CD4-positive, CD25-positive, alpha-beta regulatory T cell (primary cell): Measurements from ENCODE around the gene ZNF880. TPM values are rescaled to one million over a fixed set of nuclear protein-coding genes. Genes with fewer than 3 reads are reported as not detected.

Source experiments
- ATAC-seq, 2 donors: fragments of 150-1000 bp; cut with Tn5 transposase; one replicate each; pipeline ENCODE4 v1.10.0; 2021; ENCODE audit warnings: low read depth in 2 of 2, moderate number of reproducible peaks in 2 of 2, moderate library complexity in 1 of 2
- DNase-seq, 3 donors: peaks; one replicate each; pipeline versions ENCODE4 v3.0.0 to v3.0.0-alpha.2; 2012 to 2022; ENCODE audit warnings: mixed read lengths in 1 of 3
- H3K27ac ChIP-seq: one replicate; pipeline ENCODE4 v1.7.0; 2013; ENCODE audit warnings: mild to moderate bottlenecking, low read length; ENCODE audit not compliant: insufficient read depth, poor library complexity, severe bottlenecking
- H3K27me3 ChIP-seq: one replicate; pipeline ENCODE4 v1.7.0; 2013; ENCODE audit warnings: low read length; ENCODE audit not compliant: control insufficient read depth, insufficient read depth
- H3K36me3 ChIP-seq: one replicate; pipeline ENCODE4 v1.7.0; 2013; ENCODE audit warnings: mild to moderate bottlenecking, low read length, moderate library complexity; ENCODE audit not compliant: control insufficient read depth, insufficient read depth
- H3K4me1 ChIP-seq: 2 replicates; pipeline ENCODE4 v1.7.0; 2013; ENCODE audit warnings: mild to moderate bottlenecking, low read length; ENCODE audit not compliant: insufficient read depth, control insufficient read depth, poor library complexity, severe bottlenecking
- H3K4me3 ChIP-seq: one replicate; pipeline ENCODE4 v1.7.0; 2013; ENCODE audit warnings: low read depth, mild to moderate bottlenecking, low read length, moderate library complexity
- H3K9me3 ChIP-seq, 2 experiments: 1 replicate in 1 of 2; 2 replicates in 1 of 2; pipeline ENCODE4 v1.7.0; 2013; ENCODE audit warnings: low read length in 2 of 2, mild to moderate bottlenecking in 1 of 2, moderate library complexity in 1 of 2; ENCODE audit not compliant: control insufficient read depth in 2 of 2
- H3K27ac Mint-ChIP-seq, 3 donors: one replicate each; pipeline ENCODE4 v1.8.0; 2020 to 2022; ENCODE audit warnings: mild to moderate bottlenecking in 3 of 3, mixed read lengths in 3 of 3, moderate library complexity in 2 of 3
- H3K27me3 Mint-ChIP-seq: one replicate; pipeline ENCODE4 v1.8.0; 2022; ENCODE audit warnings: mild to moderate bottlenecking, mixed read lengths
- H3K36me3 Mint-ChIP-seq: one replicate; pipeline ENCODE4 v1.8.0; 2020; ENCODE audit warnings: mixed read lengths
- H3K4me1 Mint-ChIP-seq, 4 donors: one replicate each; pipeline ENCODE4 v1.8.0; 2020 to 2022; ENCODE audit warnings: mixed read lengths in 4 of 4, mild to moderate bottlenecking in 1 of 4
- H3K4me3 Mint-ChIP-seq, 4 donors: one replicate each; pipeline ENCODE4 v1.8.0; 2020 to 2022; ENCODE audit warnings: mild to moderate bottlenecking in 4 of 4, mixed read lengths in 4 of 4, moderate library complexity in 3 of 4
- H3K9me3 Mint-ChIP-seq, 7 donors: one replicate each; pipeline ENCODE4 v1.8.0; 2020 to 2022; ENCODE audit warnings: mixed read lengths in 7 of 7, mild to moderate bottlenecking in 3 of 7, moderate library complexity in 2 of 7
- polyA plus RNA-seq, 4 donors: library from polyadenylated mRNA; unstranded; fragments of 300-500 nt; fragmentation: Illumina TruSeq; gene quantifications; one replicate each; pipeline ENCODE4 v1.2.3, GENCODE V29; 2021
- total RNA-seq: library from RNA; stranded (reverse); gene quantifications from one replicate; pipeline ENCODE4 v1.2.3, GENCODE V29; 2022

ZNF880 gene
- total and polyA plus RNA-seq, 5 donors from 2014 or later, result 17.9 to 34.3 (median 27.5) TPM

- Mint-ChIP-seq H3K9me3 (peaks cover 0 to 18% (median 2%) of the 10 kb centered on the region in 7 donors), H3K36me3 (peaks cover 4% of the 10 kb centered on the region), H3K27ac (no peak overlapping the region), H3K4me1 (peaks cover 0 to 4% (median 2%) of the 10 kb centered on the region in 4 donors), H3K4me3 (no peak overlapping the region), H3K27me3 (no peaks in the 10 kb centered on the region)
- Histone ChIP-seq H3K27ac (no peak overlapping the region), H3K4me3 (no peak overlapping the region), H3K27me3 (no peaks in the 10 kb centered on the region), H3K4me1 (no peaks in the 10 kb centered on the region), H3K36me3 (no peaks in the 10 kb centered on the region), H3K9me3 (peaks cover 2 to 8% of the 10 kb centered on the region in 2 experiments)
- peak; percentile 4 to 58 (median 40) for DNase-seq
- peak; percentile 34 to 62 for ATAC-seq
These were observed 26.2 kb upstream of the ZNF880 start for GRCh38 chr19:52343548-52343947.

DNA sequence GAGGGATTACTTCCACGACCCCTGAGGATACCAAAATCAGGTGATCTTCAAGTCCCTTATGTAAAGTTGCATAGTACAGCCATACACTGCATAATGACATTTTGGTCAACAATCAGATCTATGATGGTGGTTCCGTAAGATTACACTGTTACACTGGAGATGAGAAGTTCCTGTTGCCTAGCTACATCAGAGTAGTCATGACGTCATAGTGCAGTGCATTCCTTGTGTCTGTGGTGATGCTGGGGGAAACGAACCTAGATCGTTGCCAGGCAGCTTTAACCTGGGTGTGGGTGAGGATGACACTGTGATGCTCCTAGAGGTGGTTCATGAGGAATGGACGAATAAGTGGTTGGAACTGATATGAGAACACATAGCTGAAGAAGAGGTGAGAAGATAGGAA lies 24.6 kb upstream of the ZNF880 start:
- Histone ChIP-seq H3K27me3 (no peaks in the 10 kb centered on the region), H3K4me1 (no peaks in the 10 kb centered on the region), H3K4me3 (no peak overlapping the region), H3K27ac (no peak overlapping the region), H3K36me3 (no peaks in the 10 kb centered on the region), H3K9me3 (peaks cover 5 to 13% of the 10 kb centered on the region in 2 experiments)
- ATAC-seq (no peak), DNase-seq (no peak)
- H3K27ac Mint-ChIP-seq, result no peak overlapping the region
- H3K4me3 Mint-ChIP-seq, result no peak overlapping the region
- H3K36me3 Mint-ChIP-seq, result peaks cover 7% of the 10 kb centered on the region
- H3K27me3 Mint-ChIP-seq, result no peaks in the 10 kb centered on the region
- H3K4me1 Mint-ChIP-seq, result peaks cover 0 to 4% (median 2%) of the 10 kb centered on the region in 4 donors
- peaks cover 0 to 18% (median 5%) of the 10 kb centered on the region in 7 donors for H3K9me3 Mint-ChIP-seq

DNA sequence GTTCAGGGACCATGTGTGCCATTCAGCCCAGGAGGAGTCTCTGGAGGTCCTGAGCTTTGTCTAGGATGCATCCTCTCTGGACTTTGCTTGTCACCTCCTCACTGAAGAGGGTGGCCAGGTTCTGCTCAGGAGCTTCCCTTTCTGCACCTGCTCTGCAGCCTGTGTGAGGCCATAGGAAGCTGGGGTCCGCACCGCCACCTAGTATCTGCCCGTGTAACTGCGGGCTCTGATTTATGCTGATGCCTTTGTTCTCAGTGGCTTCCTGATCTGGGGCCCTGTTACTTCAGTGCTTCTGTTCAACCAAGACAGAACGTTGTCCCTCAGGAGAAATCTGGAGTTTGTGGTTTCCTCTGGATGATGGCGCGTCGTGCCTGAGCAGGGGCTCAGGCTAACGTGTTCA lies 18.2 kb upstream of the ZNF880 start:
- H3K27ac Mint-ChIP-seq, result no peak overlapping the region
- H3K27me3 Mint-ChIP-seq, result no peaks in the 10 kb centered on the region
- peaks cover 0 to 43% (median 21%) of the 10 kb centered on the region in 7 donors for H3K9me3 Mint-ChIP-seq
- no peak for DNase-seq
- no peak overlapping the region for H3K27ac ChIP-seq
- no peaks in the 10 kb centered on the region for H3K4me1 Mint-ChIP-seq
- H3K36me3 ChIP-seq, result peaks cover 14% of the 10 kb centered on the region
- H3K4me3 ChIP-seq, result no peak overlapping the region
- H3K9me3 ChIP-seq, result peaks cover 23 to 42% of the 10 kb centered on the region in 2 experiments
- H3K36me3 Mint-ChIP-seq, result peaks cover 49% of the 10 kb centered on the region
- no peak for ATAC-seq
- no peaks in the 10 kb centered on the region for H3K4me1 ChIP-seq
- H3K4me3 Mint-ChIP-seq, result no peak overlapping the region
- no peaks in the 10 kb centered on the region for H3K27me3 ChIP-seq

- peaks cover 4% of the 10 kb centered on the region for H3K27me3 Mint-ChIP-seq
- Histone ChIP-seq H3K36me3 (no peaks in the 10 kb centered on the region), H3K27ac (no peak overlapping the region), H3K27me3 (no peaks in the 10 kb centered on the region), H3K9me3 (peaks cover 55 to 84% of the 10 kb centered on the region in 2 experiments), H3K4me1 (peaks cover 7% of the 10 kb centered on the region), H3K4me3 (no peak overlapping the region)
- no peak overlapping the region for H3K4me3 Mint-ChIP-seq
- no peak overlapping the region for H3K27ac Mint-ChIP-seq
- peaks cover 0 to 16% (median 9%) of the 10 kb centered on the region in 4 donors for H3K4me1 Mint-ChIP-seq
- DNase-seq (no peak), ATAC-seq (no peak)
- H3K9me3 Mint-ChIP-seq, result peaks cover 0 to 57% (median 38%) of the 10 kb centered on the region in 7 donors
- H3K36me3 Mint-ChIP-seq, result peaks cover 32% of the 10 kb centered on the region
These were observed 3.3 kb upstream of the ZNF880 start for GRCh38 chr19:52366414-52366824.

- H3K36me3 Mint-ChIP-seq, result peaks cover 42% of the 10 kb centered on the region
- peak overlapping the region; percentile 93 to 98 (median 94) for H3K4me3 Mint-ChIP-seq
- Histone ChIP-seq H3K27me3 (no peaks in the 10 kb centered on the region), H3K9me3 (peaks cover 37 to 81% of the 10 kb centered on the region in 2 experiments), H3K4me1 (peaks cover 7% of the 10 kb centered on the region), H3K4me3 (peak overlapping the region; percentile 84), H3K36me3 (peaks cover 20% of the 10 kb centered on the region), H3K27ac (peak overlapping the region; percentile 96)
- peaks cover 4% of the 10 kb centered on the region for H3K27me3 Mint-ChIP-seq
- DNase-seq (no peak), ATAC-seq (no peak)
- H3K4me1 Mint-ChIP-seq, result peaks cover 0 to 18% (median 9%) of the 10 kb centered on the region in 4 donors
- peaks cover 0 to 63% (median 41%) of the 10 kb centered on the region in 7 donors for H3K9me3 Mint-ChIP-seq
- H3K27ac Mint-ChIP-seq, result peak overlapping the region; percentile 97 to 98 (median 98)
These were observed 603 bp downstream of the ZNF880 start for GRCh38 chr19:52370341-52370710.

DNA sequence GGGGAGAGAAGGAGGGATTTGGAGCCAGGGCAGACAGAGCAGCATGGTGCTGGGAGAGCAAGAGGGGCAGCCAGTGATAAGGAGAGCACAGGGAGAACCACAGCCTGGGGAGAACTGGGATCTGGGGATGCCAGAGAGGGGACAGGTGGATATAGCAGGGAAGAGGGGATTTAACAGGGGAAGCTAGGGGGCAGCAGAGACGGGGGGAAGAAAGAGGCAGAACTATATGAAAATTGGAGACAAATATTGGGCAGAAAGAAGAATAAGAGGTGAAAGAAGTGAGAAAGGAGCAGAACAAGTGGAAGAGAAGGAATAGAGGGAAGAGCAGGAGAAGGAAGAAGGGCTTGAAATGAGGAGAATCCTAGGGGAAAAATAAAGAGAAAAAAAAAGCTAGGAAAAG lies 21.4 kb downstream of the ZNF880 start:
- Mint-ChIP-seq H3K4me3 (peak overlapping the region in 1 of 4 donors; percentile 60), H3K4me1 (no peaks in the 10 kb centered on the region), H3K36me3 (peaks cover 20% of the 10 kb centered on the region), H3K27me3 (no peaks in the 10 kb centered on the region), H3K9me3 (peaks cover 4 to 76% (median 31%) of the 10 kb centered on the region in 7 donors), H3K27ac (no peak overlapping the region)
- H3K27me3 ChIP-seq, result no peaks in the 10 kb centered on the region
- peaks cover 37 to 90% of the 10 kb centered on the region in 2 experiments for H3K9me3 ChIP-seq
- H3K4me3 ChIP-seq, result no peak overlapping the region
- no peak overlapping the region for H3K27ac ChIP-seq
- ATAC-seq, result no peak
- H3K36me3 ChIP-seq, result peaks cover 4% of the 10 kb centered on the region
- H3K4me1 ChIP-seq, result no peaks in the 10 kb centered on the region
- no peak for DNase-seq

GRCh38 chr19:52397310-52398080 lies 27.8 kb downstream of the ZNF880 start, which contains the start of gene ZNF528:
ZNF528 (plus strand) TSS chr19:52397849; CDS start chr19:52402014, 4,165 bp downstream.
- Histone ChIP-seq H3K9me3 (peaks cover 17 to 71% of the 10 kb centered on the region in 2 experiments), H3K4me1 (peaks cover 15% of the 10 kb centered on the region), H3K36me3 (peaks cover 26% of the 10 kb centered on the region), H3K4me3 (peak within 1 kb of the TSS; percentile 92), H3K27ac (peak within 1 kb of the TSS; percentile 67), H3K27me3 (no peaks in the 10 kb centered on the region)
- peak; percentile 92 to 96 for ATAC-seq
- Mint-ChIP-seq H3K36me3 (peaks cover 58% of the 10 kb centered on the region), H3K27me3 (no peaks in the 10 kb centered on the region), H3K4me1 (peaks cover 5 to 24% (median 12%) of the 10 kb centered on the region in 4 donors), H3K9me3 (peaks cover 0 to 75% (median 22%) of the 10 kb centered on the region in 7 donors), H3K27ac (peak within 1 kb of the TSS; percentile 94 to 97 (median 94)), H3K4me3 (peak within 1 kb of the TSS; percentile 91 to 96 (median 94))
- DNase-seq, result peak; percentile 75 to 96 (median 86)
